HEK293T (cell line): ENCODE results near the gene SPACA6.
A peak's percentile ranks its signal among the peaks of the same experiment; 100 is the strongest.
"Not testable (repeated sequence)": the region's sequence is repeated elsewhere in the genome, so short reads cannot be mapped to it uniquely, and the experiment has no call there.

ENCODE experiments used
- CTCF ChIA-PET: fragments of 350-600 bp; formaldehyde crosslinking; extraction: SDS; loops from one replicate; lab custom pipeline; 2021; ENCODE audit warnings: antibody characterized with exemption, inconsistent platforms; lab: Yijun Ruan, JAX
- POLR2A ChIA-PET: fragments of 350-600 bp; formaldehyde crosslinking; extraction: SDS; loops from one replicate; lab custom pipeline; 2020; ENCODE audit warnings: antibody characterized with exemption, inconsistent platforms; lab: Yijun Ruan, JAX
- DNase-seq: peaks from one replicate; pipeline ENCODE4 v3.0.0; 2012; ENCODE audit warnings: mixed read lengths; ENCODE audit errors: extremely low spot score
- ARNT ChIP-seq: fragments of 450-650 bp; IDR thresholded peaks from 2 replicates; pipeline ENCODE4 v1.6.1; 2017; ENCODE audit warnings: mild to moderate bottlenecking
- BHLHE40 ChIP-seq: fragments of 450-650 bp; IDR thresholded peaks from 2 replicates; pipeline ENCODE4 v1.6.1; 2016; ENCODE audit warnings: mild to moderate bottlenecking, moderate library complexity, borderline replicate concordance
- CTBP1 ChIP-seq: fragments of 450-650 bp; IDR thresholded peaks from 2 replicates; pipeline ENCODE4 v1.6.1; 2016; ENCODE audit warnings: borderline replicate concordance
- ELF4 ChIP-seq: fragments of 450-650 bp; IDR thresholded peaks from 2 replicates; pipeline ENCODE4 v1.6.1; 2017; ENCODE audit warnings: antibody characterized with exemption
- FOXA1 ChIP-seq: fragments of 450-650 bp; IDR thresholded peaks from 2 replicates; pipeline ENCODE4 v1.6.1; 2016; ENCODE audit warnings: mild to moderate bottlenecking
- FOXK2 ChIP-seq: fragments of 450-650 bp; IDR thresholded peaks from 2 replicates; pipeline ENCODE4 v1.6.1; 2016; ENCODE audit warnings: mild to moderate bottlenecking
- FOXM1 ChIP-seq: fragments of 450-650 bp; IDR thresholded peaks from 2 replicates; pipeline ENCODE4 v1.6.1; 2017; ENCODE audit warnings: mild to moderate bottlenecking, borderline replicate concordance
- HDGF ChIP-seq: fragments of 450-650 bp; IDR thresholded peaks from 2 replicates; pipeline ENCODE4 v1.6.1; 2017; ENCODE audit warnings: antibody characterized with exemption, borderline replicate concordance
- L3MBTL2 ChIP-seq: fragments of 450-650 bp; conservative IDR thresholded peaks from 2 replicates; pipeline ENCODE4 v1.6.1; 2016; ENCODE audit warnings: mild to moderate bottlenecking
- LEF1 ChIP-seq: fragments of 450-650 bp; IDR thresholded peaks from 2 replicates; pipeline ENCODE4 v1.6.1; 2017; ENCODE audit warnings: mild to moderate bottlenecking, borderline replicate concordance
- NFRKB ChIP-seq: fragments of 450-650 bp; IDR thresholded peaks from 2 replicates; pipeline ENCODE4 v1.6.1; 2016; ENCODE audit warnings: mild to moderate bottlenecking, moderate library complexity
- SP1 ChIP-seq: fragments of 450-650 bp; IDR thresholded peaks from 2 replicates; pipeline ENCODE4 v1.6.1; 2017
- SUZ12 ChIP-seq: fragments of 450-650 bp; IDR thresholded peaks from 2 replicates; pipeline ENCODE4 v1.6.1; 2016; ENCODE audit warnings: mild to moderate bottlenecking
- TARDBP ChIP-seq: fragments of 450-650 bp; IDR thresholded peaks from 2 replicates; pipeline ENCODE4 v1.6.1; 2016
- ZNF384 ChIP-seq: fragments of 450-650 bp; IDR thresholded peaks from 2 replicates; pipeline ENCODE4 v1.6.1; 2016
- TF ChIP-seq, protein P1 (sequence below): fragments of 450-650 bp; IDR thresholded peaks from 2 replicates; pipeline ENCODE4 v1.6.1; 2016

The SPACA6 gene

DNA sequence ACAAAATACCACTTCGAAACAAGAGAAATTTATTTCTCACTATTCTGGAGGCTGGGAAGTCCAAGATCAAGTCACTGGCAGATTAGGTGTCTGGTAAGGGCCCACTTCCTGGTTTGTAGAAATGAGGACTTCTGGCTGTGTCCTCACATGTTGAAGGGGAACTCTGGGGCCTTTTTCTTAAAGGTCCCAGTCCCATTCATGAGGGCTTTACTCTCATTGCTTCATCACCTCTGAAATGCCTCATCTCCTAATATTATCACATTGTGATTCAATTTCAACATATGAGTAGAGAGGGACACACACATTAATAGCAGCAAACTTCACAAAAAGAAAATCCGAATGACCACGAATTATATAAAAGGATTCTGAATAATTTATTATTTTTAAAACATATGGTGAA lies 24.9 kb upstream of the SPACA6 start:
- CTCF ChIA-PET: no interaction called here
- POLR2A ChIA-PET: no interaction called here

DNA sequence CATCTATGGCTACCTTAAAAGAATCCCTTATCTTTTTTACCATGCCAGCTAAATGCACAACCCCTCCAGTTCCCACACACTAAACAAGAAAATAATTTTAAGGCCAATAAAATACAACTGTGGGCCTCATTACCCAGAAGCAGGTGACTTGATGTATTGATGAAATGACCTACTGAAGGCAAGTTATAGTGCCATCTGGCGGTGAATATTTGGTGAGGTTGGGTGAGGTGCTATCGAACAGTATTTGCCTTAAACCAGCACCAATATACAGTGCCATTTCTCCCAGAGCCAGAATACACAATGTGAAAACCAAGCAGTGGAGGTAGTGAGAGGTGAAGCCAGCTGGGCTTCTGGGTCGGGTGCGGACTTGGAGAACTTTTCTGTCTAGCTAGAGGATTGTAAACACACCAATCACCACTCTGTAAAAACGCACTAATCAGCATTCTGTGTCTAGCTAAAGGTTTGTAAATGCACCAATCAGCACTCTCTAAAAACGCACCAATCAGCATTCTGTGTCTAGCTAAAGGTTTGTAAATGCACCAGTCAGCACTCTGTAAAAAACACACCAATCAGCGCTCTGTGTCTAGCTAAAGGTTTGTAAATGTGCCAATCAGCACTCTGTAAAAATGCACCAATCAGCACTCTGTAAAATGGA lies 17.1 kb upstream of the SPACA6 start:
- peak; percentile 25 for DNase-seq
- CTCF ChIA-PET: interaction anchor here (1.3 kb wide), 1 partner anchor 16 kb away, joined by 4 read pairs; no protein-coding TSS in a partner anchor
- POLR2A ChIA-PET: not testable (repeated sequence)

More for the DNA sequence above, 24.9 kb upstream of the SPACA6 start:
- no peak for TF ChIP-seq ZNF384
- no peak for TF ChIP-seq SUZ12
- TF ChIP-seq, protein P1, sequence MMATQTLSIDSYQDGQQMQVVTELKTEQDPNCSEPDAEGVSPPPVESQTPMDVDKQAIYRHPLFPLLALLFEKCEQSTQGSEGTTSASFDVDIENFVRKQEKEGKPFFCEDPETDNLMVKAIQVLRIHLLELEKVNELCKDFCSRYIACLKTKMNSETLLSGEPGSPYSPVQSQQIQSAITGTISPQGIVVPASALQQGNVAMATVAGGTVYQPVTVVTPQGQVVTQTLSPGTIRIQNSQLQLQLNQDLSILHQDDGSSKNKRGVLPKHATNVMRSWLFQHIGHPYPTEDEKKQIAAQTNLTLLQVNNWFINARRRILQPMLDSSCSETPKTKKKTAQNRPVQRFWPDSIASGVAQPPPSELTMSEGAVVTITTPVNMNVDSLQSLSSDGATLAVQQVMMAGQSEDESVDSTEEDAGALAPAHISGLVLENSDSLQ: no peak
- no peak for DNase-seq

DNA sequence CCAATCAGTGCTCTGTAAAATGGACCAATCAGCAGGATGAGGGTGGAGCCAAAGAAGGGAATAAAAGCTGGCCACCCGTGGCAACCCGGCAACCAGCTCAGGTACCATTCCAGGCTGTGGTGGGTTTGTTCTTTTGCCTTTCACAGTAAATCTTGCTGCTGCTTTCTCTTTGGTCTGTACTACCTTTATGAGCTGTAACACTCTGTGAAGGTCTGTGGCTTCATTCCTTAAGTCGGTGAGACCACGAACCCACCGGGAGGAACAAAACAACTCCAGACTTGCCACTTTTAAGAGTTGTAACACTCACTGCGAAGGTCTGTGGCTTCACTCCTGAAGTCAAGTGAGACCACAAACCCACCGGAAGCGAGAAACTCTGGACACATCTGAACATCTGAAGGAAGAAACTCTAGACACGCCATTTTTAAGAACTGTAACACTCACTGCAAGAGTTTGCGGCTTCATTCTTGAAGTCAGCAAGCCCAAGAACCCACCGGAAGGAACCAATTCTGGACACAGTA lies 16.5 kb upstream of the SPACA6 start:
- no peak for DNase-seq
- POLR2A ChIA-PET: no interaction called here
- CTCF ChIA-PET: interaction anchor here (1.3 kb wide), 1 partner anchor 17 kb away, joined by 4 read pairs; no protein-coding TSS in a partner anchor
- TF ChIP-seq BHLHE40 (no peak), FOXM1 (no peak), LEF1 (no peak), L3MBTL2 (no peak), ARNT (no peak), SUZ12 (no peak), SP1 (no peak), TARDBP (no peak)
- TF ChIP-seq, protein P1: no peak

DNA sequence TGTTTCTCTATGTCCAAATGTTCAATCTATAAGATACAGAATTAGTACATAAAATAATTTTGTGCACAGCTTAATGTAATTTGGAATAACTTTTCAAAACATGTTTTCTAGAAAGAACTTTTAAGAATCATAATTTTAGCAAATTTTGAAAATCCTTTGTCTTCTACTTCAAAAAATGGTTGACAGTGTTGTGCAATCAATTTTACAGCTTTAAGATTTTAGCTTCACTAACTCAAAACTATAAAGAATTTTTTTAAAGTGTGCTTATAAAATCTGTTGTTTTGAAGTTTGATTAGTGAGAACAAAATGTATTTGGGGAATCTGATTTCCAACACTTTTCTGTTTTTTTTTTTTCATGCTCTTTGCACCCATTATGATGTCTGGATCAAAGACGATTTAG lies 12.7 kb upstream of the SPACA6 start:
- ChIA-PET CTCF (no interaction called here), POLR2A (interaction anchor here (0.7 kb wide), 1 partner anchor 8 kb away, joined by 3 read pairs; no protein-coding TSS in a partner anchor)
- TF ChIP-seq ELF4: no peak
- no peak for TF ChIP-seq BHLHE40
- no peak for TF ChIP-seq SUZ12
- TF ChIP-seq LEF1: no peak
- TF ChIP-seq SP1: no peak
- DNase-seq: no peak

DNA sequence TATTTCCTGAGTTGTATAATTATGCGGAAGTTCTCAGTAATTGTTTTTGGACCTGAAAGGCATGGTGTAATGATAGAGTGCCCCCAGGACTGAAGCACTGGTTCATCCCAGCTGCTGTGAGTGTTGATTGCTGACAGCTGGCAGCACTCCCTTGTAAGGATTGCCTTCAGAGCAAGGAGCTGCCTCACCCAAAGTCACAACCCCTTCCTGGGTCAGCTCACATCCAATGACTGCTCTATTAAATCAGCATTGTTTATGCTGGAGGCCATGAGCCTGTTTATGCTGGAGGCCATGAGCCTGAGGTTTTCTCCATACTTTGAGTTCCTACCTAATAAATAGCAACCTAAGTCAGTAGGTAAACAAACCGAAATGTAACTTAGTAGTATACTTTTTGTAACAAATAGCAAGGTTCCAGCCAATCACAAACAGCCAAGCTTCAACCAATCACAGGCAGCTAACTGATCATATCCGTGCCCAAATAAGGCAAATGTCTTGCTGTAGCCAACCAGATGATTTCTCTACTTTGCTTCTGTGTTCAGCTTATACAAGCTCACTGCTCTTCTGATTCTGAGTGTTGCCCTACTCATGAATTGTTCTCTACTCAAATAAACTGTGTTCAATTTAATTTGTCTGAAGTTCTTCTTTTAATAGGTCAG lies 11.7 kb upstream of the SPACA6 start:
- no peak for DNase-seq
- CTCF ChIA-PET: no interaction called here
- TF ChIP-seq FOXK2: no peak
- no peak for TF ChIP-seq NFRKB
- no peak for TF ChIP-seq ARNT
- TF ChIP-seq CTBP1: no peak
- TF ChIP-seq HDGF: no peak
- TF ChIP-seq BHLHE40: no peak
- TF ChIP-seq L3MBTL2: no peak
- no peak for TF ChIP-seq FOXM1
- TF ChIP-seq ELF4: no peak
- POLR2A ChIA-PET: no interaction called here

- ChIA-PET POLR2A (no interaction called here), CTCF (no interaction called here)
- TF ChIP-seq, protein P1: no peak
- TF ChIP-seq LEF1 (no peak), TARDBP (no peak), ZNF384 (no peak), FOXM1 (no peak), HDGF (no peak), CTBP1 (no peak), FOXA1 (no peak), ARNT (no peak), ELF4 (no peak), L3MBTL2 (no peak), SP1 (no peak), NFRKB (no peak), BHLHE40 (no peak)
- DNase-seq: no peak
Measured at GRCh38 chr19:51686171-51686570, 7.0 kb upstream of the SPACA6 start.
